H1 (cell line): Measurements from ENCODE around the gene OTC. TPM values are rescaled to one million over a fixed set of nuclear protein-coding genes. Genes with fewer than 3 reads are reported as not detected.

Experiments used
- CTCF ChIA-PET: fragments of 300-600 bp; sonication (Branson Sonifier 250); formaldehyde crosslinking; loops from one replicate; lab custom pipeline; 2021; ENCODE audit not compliant: partially characterized antibody; lab: Charles Lee
- POLR2A ChIA-PET: fragments of 300-600 bp; sonication (Branson Sonifier 250); formaldehyde crosslinking; loops from one replicate; lab custom pipeline; 2021; ENCODE audit warnings: inconsistent platforms; ENCODE audit not compliant: partially characterized antibody; lab: Charles Lee
- DNase-seq, 2 experiments: peaks; one replicate each; pipeline versions ENCODE4 v3.0.0 to v3.0.0-alpha.2; 2010 to 2022; ENCODE audit warnings: low spot score in 2 of 2, low read depth in 1 of 2, mixed read lengths in 1 of 2
- FAIRE-seq: peaks from 2 replicates; lab custom pipeline; 2011; peaks lifted over from hg19 to GRCh38; lab: Jason Lieb, UNC
- H2AFZ ChIP-seq: 2 replicates; pipeline ENCODE4 v1.8.1; 2012; ENCODE audit warnings: low read length, inconsistent platforms
- H2AK5ac ChIP-seq: 2 replicates; pipeline ENCODE4 v1.6.1; 2013; ENCODE audit warnings: low read depth, low read length
- H2BK120ac ChIP-seq: replicated peaks from 2 replicates; pipeline ENCODE3; 2013; ENCODE audit warnings: low read depth, low read length, inconsistent platforms
- H2BK12ac ChIP-seq: 2 replicates; pipeline ENCODE4 v1.6.1; 2013; ENCODE audit warnings: low read depth, low read length
- H2BK15ac ChIP-seq: 2 replicates; pipeline ENCODE4 v1.6.1; 2013; ENCODE audit warnings: low read length
- H2BK20ac ChIP-seq: 2 replicates; pipeline ENCODE4 v1.6.1; 2013; ENCODE audit warnings: low read length
- H2BK5ac ChIP-seq: 2 replicates; pipeline ENCODE4 v1.6.1; 2013; ENCODE audit warnings: low read depth, low read length
- H3K14ac ChIP-seq: 2 replicates; pipeline ENCODE4 v1.6.1; 2013; ENCODE audit warnings: inconsistent platforms; ENCODE audit not compliant: insufficient read length
- H3K18ac ChIP-seq: 2 replicates; pipeline ENCODE4 v1.6.1; 2013; ENCODE audit warnings: low read length; ENCODE audit errors: extremely low read depth
- H3K23ac ChIP-seq: 2 replicates; pipeline ENCODE4 v1.6.1; 2013; ENCODE audit warnings: inconsistent platforms; ENCODE audit not compliant: insufficient read length
- H3K23me2 ChIP-seq: 2 replicates; pipeline ENCODE4 v1.6.1; 2013; ENCODE audit warnings: low read depth, low read length
- H3K27ac ChIP-seq: 2 replicates; pipeline ENCODE4 v1.6.1; 2011; ENCODE audit warnings: low read depth, low read length, inconsistent platforms
- H3K27me3 ChIP-seq, 4 experiments: replicated peaks in 1 of 4; 1 replicate in 1 of 4; 2 replicates in 3 of 4; pipeline versions ENCODE4 v1.6.1 to v1.8.1; 2011 to 2013; ENCODE audit warnings: low read length in 3 of 4, mild to moderate bottlenecking in 3 of 4, inconsistent platforms in 2 of 4, mixed read lengths in 2 of 4, moderate library complexity in 1 of 4; ENCODE audit not compliant: control insufficient read depth in 3 of 4, insufficient read depth in 3 of 4; ENCODE audit errors: extremely low read depth in 1 of 4
- H3K36me3 ChIP-seq, 4 experiments: 2 replicates each; pipeline versions ENCODE4 v1.6.1 to v1.8.1; 2011 to 2013; ENCODE audit warnings: mild to moderate bottlenecking in 4 of 4, low read length in 3 of 4, moderate library complexity in 2 of 4, control low read depth in 1 of 4, inconsistent platforms in 1 of 4; ENCODE audit not compliant: insufficient read depth in 4 of 4, control insufficient read depth in 2 of 4
- H3K4ac ChIP-seq: replicated peaks from 2 replicates; pipeline ENCODE3; 2013; ENCODE audit warnings: low read length, low read depth, mixed read lengths, inconsistent platforms; ENCODE audit not compliant: insufficient read length
- H3K4me1 ChIP-seq, 4 experiments: replicated peaks in 1 of 4; 1 replicate in 1 of 4; 2 replicates in 3 of 4; pipeline versions ENCODE4 v1.6.1 to v1.8.1; 2011 to 2013; ENCODE audit warnings: low read length in 3 of 4, inconsistent platforms in 2 of 4, mixed read lengths in 1 of 4; ENCODE audit not compliant: insufficient read depth in 4 of 4, control insufficient read depth in 3 of 4
- H3K4me2 ChIP-seq, 2 experiments: 2 replicates each; pipeline versions ENCODE4 v1.6.1 to v1.8.1; 2011 to 2013; ENCODE audit warnings: low read depth in 2 of 2, low read length in 2 of 2, control low read depth in 1 of 2, inconsistent platforms in 1 of 2, mild to moderate bottlenecking in 1 of 2; ENCODE audit not compliant: insufficient read depth in 1 of 2
- H3K4me3 ChIP-seq, 4 experiments: fragments of 200-600, 300-600 bp in 1 of 4; sonication (generic), shearing (Covaris generic), sonication (Bioruptor Twin) in 1 of 4; 2 replicates each; pipeline versions ENCODE4 v1.5.1 to v1.8.1; 2011 to 2016; ENCODE audit warnings: low read length in 4 of 4, low read depth in 3 of 4, control low read depth in 2 of 4, inconsistent platforms in 2 of 4, mild to moderate bottlenecking in 2 of 4, mixed read lengths in 1 of 4, moderate library complexity in 1 of 4; ENCODE audit not compliant: insufficient read depth in 2 of 4; ENCODE audit errors: extremely low read depth in 1 of 4
- H3K56ac ChIP-seq: replicated peaks from 2 replicates; pipeline ENCODE3; 2013; ENCODE audit warnings: low read depth, mild to moderate bottlenecking, mixed read lengths, low read length, inconsistent platforms; ENCODE audit not compliant: insufficient read length
- H3K79me1 ChIP-seq: 2 replicates; pipeline ENCODE4 v1.6.1; 2013; ENCODE audit warnings: low read depth, low read length, control low read depth
- H3K79me2 ChIP-seq, 2 experiments: 2 replicates each; pipeline versions ENCODE4 v1.6.1 to v1.8.1; 2012 to 2013; ENCODE audit warnings: low read length in 2 of 2, mild to moderate bottlenecking in 2 of 2, inconsistent platforms in 1 of 2; ENCODE audit not compliant: insufficient read depth in 2 of 2, control insufficient read depth in 1 of 2
- H3K9ac ChIP-seq, 4 experiments: replicated peaks in 1 of 4; 1 replicate in 1 of 4; 2 replicates in 3 of 4; pipeline versions ENCODE4 v1.6.1 to v1.8.1; 2011 to 2013; ENCODE audit warnings: low read depth in 3 of 4, low read length in 3 of 4, control low read depth in 2 of 4, mild to moderate bottlenecking in 2 of 4, moderate library complexity in 2 of 4, inconsistent platforms in 1 of 4; ENCODE audit errors: extremely low read depth in 1 of 4
- H3K9me3 ChIP-seq, 2 experiments: 2 replicates each; pipeline versions ENCODE4 v1.6.1 to v1.8.1; 2012 to 2013; ENCODE audit warnings: mild to moderate bottlenecking in 2 of 2, moderate library complexity in 2 of 2, control low read depth in 1 of 2, inconsistent platforms in 1 of 2, low read depth in 1 of 2, low read length in 1 of 2, mixed read lengths in 1 of 2; ENCODE audit not compliant: insufficient read depth in 2 of 2
- H4K20me1 ChIP-seq, 2 experiments: replicated peaks in 1 of 2; 2 replicates each; pipeline versions ENCODE3 to v1.8.1; 2011 to 2013; ENCODE audit warnings: inconsistent platforms in 2 of 2, low read length in 2 of 2, mild to moderate bottlenecking in 1 of 2; ENCODE audit not compliant: insufficient read depth in 2 of 2, control insufficient read depth in 1 of 2
- H4K5ac ChIP-seq: 2 replicates; pipeline ENCODE4 v1.6.1; 2013; ENCODE audit warnings: low read length, low read depth, mixed read lengths, inconsistent platforms; ENCODE audit not compliant: insufficient read length
- H4K8ac ChIP-seq: 2 replicates; pipeline ENCODE4 v1.8.0; 2013; ENCODE audit warnings: mild to moderate bottlenecking, moderate library complexity, low read length, inconsistent platforms; ENCODE audit not compliant: insufficient read depth; ENCODE audit errors: extremely low read depth
- H4K91ac ChIP-seq: replicated peaks from 2 replicates; pipeline ENCODE3; 2013; ENCODE audit warnings: low read length, mixed read lengths, inconsistent platforms; ENCODE audit not compliant: insufficient read length
- ATF2 ChIP-seq: IDR thresholded peaks from 2 replicates; pipeline ENCODE4 v1.6.1; 2012; ENCODE audit warnings: low read length, inconsistent platforms
- CEBPB ChIP-seq: IDR thresholded peaks from 2 replicates; pipeline ENCODE4 v1.6.1; 2012; ENCODE audit warnings: low read depth, low read length
- CHD1 ChIP-seq: IDR thresholded peaks from 2 replicates; pipeline ENCODE4 v1.6.1; 2012; ENCODE audit warnings: low read depth, low read length, improper control_type of control experiment
- KDM1A ChIP-seq: fragments of 200-600, 300-600 bp; sonication (generic); IDR thresholded peaks from 2 replicates; pipeline ENCODE4 v1.7.1; 2016; ENCODE audit warnings: mild to moderate bottlenecking, low read length, borderline replicate concordance
- PHF8 ChIP-seq: fragments of 200-600 bp; sonication (generic); conservative IDR thresholded peaks from 2 replicates; pipeline ENCODE4 v1.7.1; 2012; ENCODE audit warnings: low read depth, mild to moderate bottlenecking, inconsistent platforms, low read length, moderate library complexity
- POLR2AphosphoS5 ChIP-seq: IDR thresholded peaks from 2 replicates; pipeline ENCODE4 v1.6.1; 2011; ENCODE audit warnings: low read depth, low read length
- POU5F1 ChIP-seq: IDR thresholded peaks from 2 replicates; pipeline ENCODE4 v1.6.1; 2011; ENCODE audit warnings: low read depth, mild to moderate bottlenecking, low read length, moderate library complexity
- RAD21 ChIP-seq, 2 experiments: IDR thresholded peaks in 1 of 2; conservative IDR thresholded peaks in 1 of 2; 2 replicates each; pipeline ENCODE4 v1.6.1; 2011; ENCODE audit warnings: low read depth in 2 of 2, low read length in 2 of 2, improper control_type of control experiment in 1 of 2, inconsistent platforms in 1 of 2, mild to moderate bottlenecking in 1 of 2, moderate library complexity in 1 of 2
- RFX5 ChIP-seq: IDR thresholded peaks from 2 replicates; pipeline ENCODE4 v1.6.1; 2011; ENCODE audit warnings: low read depth, low read length, improper control_type of control experiment, borderline replicate concordance
- TAF7 ChIP-seq: optimal IDR thresholded peaks from 2 replicates; pipeline ENCODE3; 2011; ENCODE audit warnings: low read depth, mild to moderate bottlenecking, inconsistent platforms, low read length, moderate library complexity, borderline replicate concordance
- TEAD4 ChIP-seq: IDR thresholded peaks from 2 replicates; pipeline ENCODE4 v1.6.1; 2012; ENCODE audit warnings: low read depth, low read length, inconsistent platforms, mixed read lengths
- USF2 ChIP-seq: IDR thresholded peaks from 2 replicates; pipeline ENCODE4 v1.6.1; 2011; ENCODE audit warnings: low read length, improper control_type of control experiment
- WGBS, 2 experiments: shearing (Covaris generic) in 1 of 2; methylation state at CpG; one replicate each; pipeline versions ENCODE4 v1.1.6 to v1.1.7; 2013 to 2015; ENCODE audit warnings: low lambda C conversion rate in 2 of 2, mixed read lengths in 2 of 2, inconsistent platforms in 1 of 2, low coverage in 1 of 2, missing lambda C conversion rate in 1 of 2; ENCODE audit not compliant: insufficient replicate concordance in 2 of 2, insufficient coverage in 1 of 2, insufficient read length in 1 of 2; ENCODE audit errors: extremely low coverage in 1 of 2, missing lambda C conversion rate in 1 of 2; 5-methylcytosine and 5-hydroxymethylcytosine counted together
- polyA plus RNA-seq, 7 experiments: library from polyadenylated mRNA; depleted of rRNA in 3 of 7; stranded (reverse) in 5 of 7; unstranded in 2 of 7; fragments of >200 nt in 5 of 7; fragments of 200-250 nt in 2 of 7; gene quantifications; 1 replicate in 5 of 7; 2 replicates in 1 of 7; 4 replicates in 1 of 7; pipeline versions ENCODE4 v1.2.1 to v1.2.3, GENCODE V29; 2011 to 2013; ENCODE audit warnings: missing spikeins in 2 of 7, mixed read lengths in 2 of 7
- total RNA-seq: library from RNA; stranded (reverse); fragmentation: NEBNext Ultra II Directional; extraction: Animal tissue kit (Norgen Biotek cat#: 25700); gene quantifications from 2 replicates; pipeline ENCODE4 v1.2.1, GENCODE V29; 2021

OTC gene
- total and polyA plus RNA-seq, 2 of the 8 experiments (the other 6 are each of a cell fraction or from before 2014, with no cell fraction given), result not detected

GRCh38 chrX:38368774-38369173 lies 16.4 kb downstream of the OTC start:
- Histone ChIP-seq H2AK5ac (no peak overlapping the region), H3K9ac (no peak overlapping the region), H3K4me3 (no peak overlapping the region), H2BK20ac (no peak overlapping the region), H3K23me2 (no peaks in the 10 kb centered on the region), H4K91ac (no peak overlapping the region), H2BK15ac (no peak overlapping the region), H4K5ac (no peak overlapping the region), H4K8ac (no peak overlapping the region), H2BK12ac (no peak overlapping the region), H3K27ac (no peak overlapping the region), H3K14ac (no peak overlapping the region), H2AFZ (no peak overlapping the region), H4K20me1 (no peaks in the 10 kb centered on the region), H3K4me2 (no peak overlapping the region), H2BK120ac (no peak overlapping the region), H3K4ac (no peak overlapping the region), H3K18ac (no peak overlapping the region), H3K27me3 (no peaks in the 10 kb centered on the region), H2BK5ac (no peak overlapping the region), H3K23ac (no peak overlapping the region), H3K4me1 (no peaks in the 10 kb centered on the region), H3K79me1 (no peaks in the 10 kb centered on the region), H3K9me3 (no peaks in the 10 kb centered on the region), H3K79me2 (no peaks in the 10 kb centered on the region), H3K36me3 (no peaks in the 10 kb centered on the region), H3K56ac (no peak overlapping the region)
- DNase-seq, result no peak
- 92% methylated on average over 2 of the region's 2 CpGs; no CpG with 5 or more reads in 1 of the 2 experiments for WGBS, 2 experiments
- POLR2A ChIA-PET, result no interaction called here
- no peak for FAIRE-seq
- CTCF ChIA-PET, result no interaction called here
- TF ChIP-seq PHF8 (no peak), TEAD4 (no peak), KDM1A (no peak), RAD21 (IDR thresholded peaks at IDR 0.05 in 1 of 2, conservative IDR thresholded peaks at IDR 0.05 in 1 of 2; ENCODE audit: low read depth in 2 of 2, low read length in 2 of 2) (no peak), TAF7 (no peak), POLR2AphosphoS5 (no peak), USF2 (no peak), ATF2 (no peak), CEBPB (no peak), RFX5 (no peak), CHD1 (no peak), POU5F1 (no peak)
